HepG2 (cell line): ENCODE results near the gene OBP2B. TPM values are rescaled to one million over a fixed set of nuclear protein-coding genes. Genes with fewer than 3 reads are reported as not detected.

Source experiments
- ATAC-seq: fragments of 200-7000 bp; cut with Tn5 transposase; 3 replicates; pipeline ENCODE4 v1.9.1; 2020; ENCODE audit warnings: mild to moderate bottlenecking, moderate library complexity
- BruUV-seq: library from RNA; stranded (reverse); fragments of 400-500 nt; replicated peaks from 2 replicates; lab custom pipeline; 2021; lab: Mats Ljungman, UMichigan
- CTCF ChIA-PET: fragments of 300-600 bp; formaldehyde crosslinking; extraction: SDS; loops from one replicate; lab custom pipeline; 2021; ENCODE audit warnings: low total read pairs, inconsistent platforms, low intra/inter-chr PET ratio; lab: Yijun Ruan, JAX
- POLR2A ChIA-PET: fragments of 350-600 bp; sonication (Branson Sonifier 250); formaldehyde crosslinking; loops from one replicate; lab custom pipeline; 2020; ENCODE audit warnings: antibody characterized with exemption, inconsistent platforms; lab: Yijun Ruan, JAX
- DNase-seq: peaks from one replicate; pipeline ENCODE4 v3.0.0-alpha.2; 2015; ENCODE audit warnings: low spot score
- FAIRE-seq: peaks from 3 replicates; lab custom pipeline; 2011; peaks lifted over from hg19 to GRCh38; lab: Jason Lieb, UNC
- H2AFZ ChIP-seq: one replicate; pipeline ENCODE4 v1.6.1; 2011; ENCODE audit warnings: low read length, inconsistent platforms
- H3K27ac ChIP-seq: fragments of 300-600 bp; 3 replicates; pipeline ENCODE4 v1.8.0; 2011; ENCODE audit warnings: mixed run types, mild to moderate bottlenecking, mixed read lengths, low read length, inconsistent platforms; ENCODE audit not compliant: insufficient read depth; ENCODE audit errors: extremely low read length
- H3K27me3 ChIP-seq, 2 experiments: fragments of 200-600 bp in 1 of 2; 2 replicates in 1 of 2; 3 replicates in 1 of 2; pipeline versions ENCODE4 v1.6.0 to v1.8.0; 2011; ENCODE audit warnings: low read length in 2 of 2, mild to moderate bottlenecking in 2 of 2, moderate library complexity in 2 of 2, inconsistent platforms in 1 of 2; ENCODE audit not compliant: insufficient read depth in 2 of 2, control insufficient read depth in 1 of 2
- H3K36me3 ChIP-seq, 2 experiments: fragments of 200-600 bp in 1 of 2; replicated peaks in 1 of 2; 2 replicates in 1 of 2; 3 replicates in 1 of 2; pipeline versions ENCODE4 v1.5.1 to v1.8.0; 2011; ENCODE audit warnings: low read length in 2 of 2, inconsistent platforms in 1 of 2; ENCODE audit not compliant: insufficient read depth in 2 of 2, control insufficient read depth in 1 of 2
- H3K4me1 ChIP-seq: 2 replicates; pipeline ENCODE4 v1.5.1; 2012; ENCODE audit warnings: low read length, inconsistent platforms; ENCODE audit not compliant: insufficient read depth
- H3K4me2 ChIP-seq: 2 replicates; pipeline ENCODE4 v1.6.0; 2011; ENCODE audit warnings: low read depth, low read length, inconsistent platforms
- H3K4me3 ChIP-seq, 3 experiments: fragments of 200-600 bp in 1 of 3; sonication (generic), shearing (Covaris generic) in 1 of 3; replicated peaks in 1 of 3; 2 replicates each; pipeline ENCODE4 v1.5.1; 2011 to 2016; ENCODE audit warnings: low read length in 3 of 3, inconsistent platforms in 2 of 3, low read depth in 2 of 3, mild to moderate bottlenecking in 2 of 3, control low read depth in 1 of 3, mixed read lengths in 1 of 3; ENCODE audit not compliant: insufficient read depth in 1 of 3
- H3K79me2 ChIP-seq: one replicate; pipeline ENCODE4 v1.6.1; 2011; ENCODE audit warnings: low read length, inconsistent platforms; ENCODE audit not compliant: insufficient read depth
- H3K9ac ChIP-seq: 2 replicates; pipeline ENCODE4 v1.6.0; 2011; ENCODE audit warnings: mild to moderate bottlenecking, low read depth, low read length, inconsistent platforms; ENCODE audit not compliant: insufficient read depth
- H3K9me3 ChIP-seq: 2 replicates; pipeline ENCODE4 v1.5.1; 2012; ENCODE audit warnings: mild to moderate bottlenecking, low read length
- H4K20me1 ChIP-seq: 2 replicates; pipeline ENCODE4 v1.6.0; 2011; ENCODE audit warnings: inconsistent platforms, mild to moderate bottlenecking, low read length, moderate library complexity; ENCODE audit not compliant: insufficient read depth
- GATA4 ChIP-seq: sonication (generic); IDR thresholded peaks from 2 replicates; pipeline ENCODE4 v1.6.1; 2016; ENCODE audit warnings: antibody characterized with exemption, low read depth, borderline replicate concordance
- HNF4A ChIP-seq: sonication (generic); formaldehyde crosslinking; IDR thresholded peaks from 2 replicates; pipeline ENCODE4 v1.4.0; 2020; ENCODE audit warnings: missing genetic modification reagents
- STAG1 ChIP-seq: sonication (generic); formaldehyde crosslinking; IDR thresholded peaks from 2 replicates; pipeline ENCODE4 v1.4.0; 2020; ENCODE audit warnings: missing genetic modification reagents
- STAT5B ChIP-seq: sonication (generic); formaldehyde crosslinking; IDR thresholded peaks from 2 replicates; pipeline ENCODE4 v1.4.0; 2020; ENCODE audit warnings: missing genetic modification reagents
- ZBTB21 ChIP-seq: sonication (generic); formaldehyde crosslinking; IDR thresholded peaks from 2 replicates; pipeline ENCODE4 v1.4.0; 2020; ENCODE audit warnings: missing genetic modification reagents
- ZBTB7A ChIP-seq: sonication (generic); formaldehyde crosslinking; IDR thresholded peaks from 2 replicates; pipeline ENCODE4 v1.8.0; 2022; ENCODE audit warnings: mild to moderate bottlenecking, missing genetic modification reagents
- ZC3H13 ChIP-seq: sonication (generic); formaldehyde crosslinking; IDR thresholded peaks from 2 replicates; pipeline ENCODE4 v1.8.1; 2023; ENCODE audit warnings: mild to moderate bottlenecking, missing genetic modification reagents, moderate library complexity
- ZNF574 ChIP-seq: sonication (generic); formaldehyde crosslinking; IDR thresholded peaks from 2 replicates; pipeline ENCODE4 v1.4.0; 2020; ENCODE audit warnings: missing genetic modification reagents
- ZNF577 ChIP-seq: sonication (generic); formaldehyde crosslinking; IDR thresholded peaks from 2 replicates; pipeline ENCODE4 v1.4.0; 2020; ENCODE audit warnings: mild to moderate bottlenecking, low read depth, missing genetic modification reagents, borderline replicate concordance
- WGBS: methylation state at CpG from one replicate; pipeline ENCODE4 v1.1.6; 2017; ENCODE audit warnings: low lambda C conversion rate; 5-methylcytosine and 5-hydroxymethylcytosine counted together
- in situ Hi-C: cut with HindIII; loops from 2 replicates; pipeline ENCODE4 v1.10.0; 2017; ENCODE audit warnings: low pct_unique_long_range_greater_than_20kb; ENCODE audit not compliant: extremely low pct_ligation_motif_present
- intact Hi-C: fragments of 100-400 bp; cut with micrococcal nuclease; formaldehyde crosslinking; loops from one replicate; pipeline ENCODE4 v1.10.0; 2022; ENCODE audit not compliant: unreplicated experiment
- polyA plus RNA-seq, 8 experiments: library from polyadenylated mRNA; depleted of rRNA in 3 of 8; stranded (reverse) in 7 of 8; unstranded in 1 of 8; fragments of >200 nt; fragmentation: Illumina TruSeq in 4 of 8; extraction: Trizol in 4 of 8; gene quantifications; 2 replicates each; pipeline versions ENCODE4 v1.2.1 to v1.2.3, GENCODE V29; 2011 to 2016; ENCODE audit warnings: low read depth in 4 of 8, missing spikeins in 1 of 8, mixed read lengths in 1 of 8; ENCODE audit not compliant: insufficient read depth in 1 of 8
- total RNA-seq, 5 experiments: library from RNA; depleted of rRNA; stranded (reverse); fragments of >200 nt; fragmentation: Illumina TruSeq; extraction: Trizol; gene quantifications; 2 replicates each; pipeline ENCODE4 v1.2.3, GENCODE V29; 2016; ENCODE audit warnings: low read depth in 1 of 5
- TF ChIP-seq, protein P1 (sequence below): sonication (generic); formaldehyde crosslinking; IDR thresholded peaks from 2 replicates; pipeline ENCODE4 v1.4.0; 2020; ENCODE audit warnings: mild to moderate bottlenecking, missing genetic modification reagents
- TF ChIP-seq, protein P2 (sequence below): IDR thresholded peaks from 2 replicates; pipeline ENCODE4 v1.6.1; 2016
- TF ChIP-seq, protein P3 (sequence below): sonication (generic); formaldehyde crosslinking; IDR thresholded peaks from 2 replicates; pipeline ENCODE4 v1.5.0; 2020; ENCODE audit warnings: mild to moderate bottlenecking, missing genetic modification reagents

OBP2B gene
- total and polyA plus RNA-seq, 2 of the 13 experiments (the other 11 are each of a cell fraction or from before 2014, with no cell fraction given) = not detected

GRCh38 chr9:133234577-133235322 is 25.7 kb upstream of the OBP2B start:
- peaks cover 2 to 5% of the 10 kb centered on the region in 2 experiments; a peak in 1 of 5 replicates for H3K27me3 ChIP-seq
- no peaks in the 10 kb centered on the region for H3K9me3 ChIP-seq
- FAIRE-seq = no peak
- no peak overlapping the region for H3K9ac ChIP-seq
- ATAC-seq = no peak
- no peaks in the 10 kb centered on the region for H3K36me3 ChIP-seq
- H3K4me1 ChIP-seq = peaks cover 25% of the 10 kb centered on the region
- TF ChIP-seq, protein P1, sequence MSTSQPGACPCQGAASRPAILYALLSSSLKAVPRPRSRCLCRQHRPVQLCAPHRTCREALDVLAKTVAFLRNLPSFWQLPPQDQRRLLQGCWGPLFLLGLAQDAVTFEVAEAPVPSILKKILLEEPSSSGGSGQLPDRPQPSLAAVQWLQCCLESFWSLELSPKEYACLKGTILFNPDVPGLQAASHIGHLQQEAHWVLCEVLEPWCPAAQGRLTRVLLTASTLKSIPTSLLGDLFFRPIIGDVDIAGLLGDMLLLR (CRISPR knock-in tag) = no peak
- TF ChIP-seq ZBTB7A (no peak), STAT5B (no peak), HNF4A (CRISPR knock-in tag) (no peak), GATA4 (no peak), ZBTB21 (CRISPR knock-in tag) (no peak), ZNF574 (no peak), ZNF577 (no peak), ZC3H13 (CRISPR knock-in tag) (no peak), STAG1 (no peak)
- TF ChIP-seq, protein P2, sequence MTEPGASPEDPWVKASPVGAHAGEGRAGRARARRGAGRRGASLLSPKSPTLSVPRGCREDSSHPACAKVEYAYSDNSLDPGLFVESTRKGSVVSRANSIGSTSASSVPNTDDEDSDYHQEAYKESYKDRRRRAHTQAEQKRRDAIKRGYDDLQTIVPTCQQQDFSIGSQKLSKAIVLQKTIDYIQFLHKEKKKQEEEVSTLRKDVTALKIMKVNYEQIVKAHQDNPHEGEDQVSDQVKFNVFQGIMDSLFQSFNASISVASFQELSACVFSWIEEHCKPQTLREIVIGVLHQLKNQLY = no peak
- TF ChIP-seq, protein P3, sequence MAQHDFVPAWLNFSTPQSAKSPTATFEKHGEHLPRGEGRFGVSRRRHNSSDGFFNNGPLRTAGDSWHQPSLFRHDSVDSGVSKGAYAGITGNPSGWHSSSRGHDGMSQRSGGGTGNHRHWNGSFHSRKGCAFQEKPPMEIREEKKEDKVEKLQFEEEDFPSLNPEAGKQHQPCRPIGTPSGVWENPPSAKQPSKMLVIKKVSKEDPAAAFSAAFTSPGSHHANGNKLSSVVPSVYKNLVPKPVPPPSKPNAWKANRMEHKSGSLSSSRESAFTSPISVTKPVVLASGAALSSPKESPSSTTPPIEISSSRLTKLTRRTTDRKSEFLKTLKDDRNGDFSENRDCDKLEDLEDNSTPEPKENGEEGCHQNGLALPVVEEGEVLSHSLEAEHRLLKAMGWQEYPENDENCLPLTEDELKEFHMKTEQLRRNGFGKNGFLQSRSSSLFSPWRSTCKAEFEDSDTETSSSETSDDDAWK (CRISPR knock-in tag) = no peak
- H4K20me1 ChIP-seq = no peaks in the 10 kb centered on the region
- H3K27ac ChIP-seq = no peak overlapping the region
- no TSS peak for BruUV-seq
- intact Hi-C loops = no loop called here
- H2AFZ ChIP-seq = no peak overlapping the region
- no peak overlapping the region for H3K4me3 ChIP-seq
- POLR2A ChIA-PET = no interaction called here
- CTCF ChIA-PET = no interaction called here
- no peak for DNase-seq
- in situ Hi-C loops = no loop called here
- no peak overlapping the region for H3K4me2 ChIP-seq
- no peaks in the 10 kb centered on the region for H3K79me2 ChIP-seq
- WGBS = 32% methylated on average over 9 of the region's 31 CpGs
